Activated CD8-positive, alpha-beta T cell treated with anti-CD3 and anti-CD28 coated beads, Interleukin-2, amount 10 ng/mL, durations not matched to agents 7 days and 5 days (primary cell): ENCODE measurements around the gene KCTD13. TPM values are rescaled to one million over a fixed set of nuclear protein-coding genes. Genes with fewer than 3 reads are reported as not detected.

Experiments used
- ATAC-seq: fragments of 150-1000 bp; cut with Tn5 transposase; one replicate; pipeline ENCODE4 v1.10.0; 2021; ENCODE audit warnings: moderate library complexity
- CTCF ChIA-PET: fragments of 350-600 bp; sonication (Branson Sonifier 250); formaldehyde crosslinking; loops from one replicate; lab custom pipeline; 2021; ENCODE audit warnings: antibody characterized with exemption; lab: Charles Lee
- POLR2A ChIA-PET: fragments of 350-600 bp; sonication (Branson Sonifier 250); formaldehyde crosslinking; loops from one replicate; lab custom pipeline; 2021; ENCODE audit warnings: antibody characterized with exemption; lab: Charles Lee
- DNase-seq: peaks from one replicate; pipeline ENCODE4 v3.0.0-alpha.2; 2020
- H3K27ac Mint-ChIP-seq: one replicate; pipeline ENCODE4 v1.8.0; 2021; ENCODE audit warnings: mild to moderate bottlenecking, mixed read lengths
- H3K27me3 Mint-ChIP-seq: one replicate; pipeline ENCODE4 v1.8.0; 2021; ENCODE audit warnings: low read depth, mixed read lengths
- H3K36me3 Mint-ChIP-seq: one replicate; pipeline ENCODE4 v1.8.0; 2021; ENCODE audit warnings: low read depth, mixed read lengths
- H3K4me1 Mint-ChIP-seq: one replicate; pipeline ENCODE4 v1.8.0; 2021; ENCODE audit warnings: low read depth, mixed read lengths
- H3K4me3 Mint-ChIP-seq: one replicate; pipeline ENCODE4 v1.8.0; 2021; ENCODE audit warnings: mild to moderate bottlenecking, mixed read lengths
- H3K9me3 Mint-ChIP-seq: one replicate; pipeline ENCODE4 v1.8.0; 2022; ENCODE audit warnings: mixed read lengths; ENCODE audit not compliant: insufficient read depth
- total RNA-seq, 2 experiments: library from RNA; stranded (reverse); gene quantifications; one replicate each; pipeline ENCODE4 v1.2.3, GENCODE V29; 2021

Gene KCTD13
- total RNA-seq, 2 experiments from 2014 or later = 33.8 to 35.5 TPM

DNA sequence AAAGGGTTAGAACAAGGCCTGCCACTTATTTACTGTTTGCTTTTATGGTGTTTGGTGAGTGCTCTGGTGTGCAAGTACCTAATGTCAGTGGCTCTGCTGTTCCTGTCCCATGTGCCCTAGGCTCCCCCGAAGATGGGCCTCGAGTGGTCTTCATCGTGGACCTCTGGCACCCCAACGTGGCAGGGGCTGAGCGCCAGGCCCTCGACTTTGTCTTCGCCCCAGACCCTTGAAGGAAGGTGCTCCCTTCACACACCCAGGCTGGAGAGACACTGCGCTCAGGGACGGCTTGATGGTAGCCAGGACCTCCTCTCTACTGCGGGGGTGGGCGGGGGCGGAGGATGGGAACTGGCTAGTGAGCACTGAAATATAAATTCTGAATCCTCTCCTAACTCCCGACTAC, 20.4 kb downstream of the KCTD13 start:
- no peak overlapping the region for H3K27ac Mint-ChIP-seq
- peaks cover 5% of the 10 kb centered on the region for H3K36me3 Mint-ChIP-seq
- peaks cover 4% of the 10 kb centered on the region for H3K27me3 Mint-ChIP-seq
- no peaks in the 10 kb centered on the region for H3K9me3 Mint-ChIP-seq
- POLR2A ChIA-PET = no interaction called here
- H3K4me3 Mint-ChIP-seq = no peak overlapping the region
- CTCF ChIA-PET = no interaction called here
- ATAC-seq = no peak
- no peak for DNase-seq
- peaks cover 6% of the 10 kb centered on the region for H3K4me1 Mint-ChIP-seq

GRCh38 chr16:29904947-29905346, 21.1 kb downstream of the KCTD13 start:
- no peak for DNase-seq
- no peak for ATAC-seq
- CTCF ChIA-PET = no interaction called here
- Mint-ChIP-seq H3K9me3 (no peaks in the 10 kb centered on the region), H3K36me3 (peaks cover 5% of the 10 kb centered on the region), H3K27me3 (peaks cover 8% of the 10 kb centered on the region), H3K4me3 (no peak overlapping the region), H3K27ac (no peak overlapping the region), H3K4me1 (peaks cover 9% of the 10 kb centered on the region)
- POLR2A ChIA-PET = no interaction called here

DNA sequence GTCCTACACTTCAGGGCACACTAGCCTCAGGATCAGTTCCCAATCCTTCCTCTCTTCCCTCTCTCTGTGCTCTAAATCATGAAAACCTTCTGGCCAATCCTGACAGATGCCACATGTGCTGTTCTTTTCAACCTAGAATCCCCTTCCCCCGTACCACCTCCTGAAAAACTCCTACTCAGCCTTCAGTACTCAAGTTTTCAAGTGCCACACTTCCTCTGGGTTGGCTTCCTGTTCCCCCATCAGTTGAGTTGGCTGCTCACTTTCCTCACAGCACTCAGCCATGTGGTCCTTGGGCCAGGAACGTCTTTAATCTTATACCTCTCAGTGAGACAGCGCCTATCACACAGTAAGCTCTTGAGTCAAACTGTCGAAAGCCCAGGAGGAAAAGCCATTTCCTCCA, 22.4 kb downstream of the KCTD13 start:
- Mint-ChIP-seq H3K27me3 (peaks cover 10% of the 10 kb centered on the region), H3K9me3 (no peaks in the 10 kb centered on the region), H3K27ac (no peak overlapping the region), H3K4me1 (peaks cover 12% of the 10 kb centered on the region), H3K36me3 (peaks cover 2% of the 10 kb centered on the region), H3K4me3 (no peak overlapping the region)
- ChIA-PET CTCF (no interaction called here), POLR2A (no interaction called here)
- no peak for ATAC-seq
- DNase-seq = no peak

GRCh38 chr16:29901607-29901945, 24.4 kb downstream of the KCTD13 start:
- no peaks in the 10 kb centered on the region for H3K36me3 Mint-ChIP-seq
- DNase-seq (no peak), ATAC-seq (no peak)
- H3K9me3 Mint-ChIP-seq = no peaks in the 10 kb centered on the region
- ChIA-PET CTCF (interaction anchor here (1.2 to 3.1 kb wide), 2 partner anchors 25 to 201 kb away, joined by 4 to 10 read pairs; partner anchors contain the start of gene KCTD13), POLR2A (no interaction called here)
- peak overlapping the region; percentile 12 for H3K4me3 Mint-ChIP-seq
- peaks cover 12% of the 10 kb centered on the region for H3K4me1 Mint-ChIP-seq
- H3K27ac Mint-ChIP-seq = no peak overlapping the region
- H3K27me3 Mint-ChIP-seq = peaks cover 24% of the 10 kb centered on the region

GRCh38 chr16:29900888-29901606, 25.0 kb downstream of the KCTD13 start:
- Mint-ChIP-seq H3K36me3 (no peaks in the 10 kb centered on the region), H3K4me1 (peaks cover 12% of the 10 kb centered on the region), H3K4me3 (peak overlapping the region; percentile 67), H3K9me3 (no peaks in the 10 kb centered on the region), H3K27me3 (peaks cover 24% of the 10 kb centered on the region), H3K27ac (no peak overlapping the region)
- CTCF ChIA-PET = interaction anchor here (3.1 kb wide), 1 partner anchor 200 kb away, joined by 10 read pairs; no protein-coding TSS in a partner anchor
- ATAC-seq (no peak), DNase-seq (no peak)
- POLR2A ChIA-PET = no interaction called here

DNA sequence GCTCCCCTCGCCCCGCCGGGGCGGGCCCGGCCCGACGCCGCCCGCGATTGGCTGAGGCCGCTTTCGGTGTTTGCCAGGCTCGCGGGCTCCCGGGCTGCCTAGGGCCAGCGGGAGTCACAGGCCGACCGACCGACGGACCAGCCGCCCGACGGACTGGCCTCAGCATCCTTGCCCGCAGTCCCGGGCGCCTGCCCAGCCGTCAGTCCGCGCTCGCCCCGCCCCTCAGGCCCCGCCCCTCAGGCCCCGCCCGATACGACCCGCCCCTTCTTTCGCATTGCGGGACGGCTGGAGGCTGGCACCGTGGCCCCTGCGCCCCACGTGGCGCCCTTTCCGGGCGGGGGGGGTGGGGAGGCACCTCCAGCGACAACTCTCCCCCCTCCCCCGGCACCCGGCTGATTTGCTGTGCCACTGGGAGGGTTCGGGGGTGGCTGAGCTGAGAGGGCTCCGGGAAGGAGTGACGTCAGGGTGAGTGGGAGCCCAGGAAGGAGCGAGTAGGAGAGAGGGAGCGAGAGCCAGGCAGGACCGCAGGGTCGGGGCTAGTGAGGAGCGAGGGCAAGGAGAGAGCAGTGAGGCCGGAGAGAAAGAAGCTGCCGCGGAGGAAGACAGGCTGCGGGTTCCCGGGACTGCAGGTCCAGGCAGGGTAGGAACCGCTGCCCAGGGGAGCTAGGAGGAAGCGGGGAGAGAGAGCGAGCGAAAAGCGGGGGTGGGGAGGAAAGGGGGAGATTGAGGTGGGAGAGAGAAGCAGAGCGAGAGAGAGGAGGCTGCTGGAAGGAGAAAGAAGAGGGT, 25.7 kb downstream of the KCTD13 start, which contains the start of gene ASPHD1:
Gene ASPHD1 (plus strand): TSS at position 387 of the 786 bp plus-strand sequence. CDS start 484 bp downstream, outside the sequence.
- DNase-seq = no peak
- Mint-ChIP-seq H3K4me3 (peak within 1 kb of the TSS; percentile 67), H3K4me1 (peaks cover 12% of the 10 kb centered on the region), H3K9me3 (no peaks in the 10 kb centered on the region), H3K27ac (no peak within 1 kb of the TSS), H3K27me3 (peaks cover 24% of the 10 kb centered on the region), H3K36me3 (no peaks in the 10 kb centered on the region)
- peak; percentile 88 for ATAC-seq
- POLR2A ChIA-PET = interaction anchor here (1.0 kb wide), 1 partner anchor 26 kb away, joined by 7 read pairs; the partner anchor contains the start of gene KCTD13
- CTCF ChIA-PET = interaction anchor here (0.7 to 3.1 kb wide), 4 partner anchors 9 to 199 kb away, joined by 3 to 10 read pairs (median 4); partner anchors contain the start of gene TAOK2

GRCh38 chr16:29899516-29900101, 26.4 kb downstream of the KCTD13 start, which contains the start of gene SEZ6L2:
SEZ6L2 (minus strand) TSS chr16:29899550; CDS start chr16:29899019, 531 bp downstream.
- ChIA-PET CTCF (interaction anchor here (0.7 to 3.1 kb wide), 4 partner anchors 10 to 199 kb away, joined by 3 to 10 read pairs (median 4); partner anchors contain the start of gene TAOK2), POLR2A (interaction anchor here (1.0 kb wide), 1 partner anchor 26 kb away, joined by 7 read pairs; the partner anchor contains the start of gene KCTD13)
- peaks cover 24% of the 10 kb centered on the region for H3K27me3 Mint-ChIP-seq
- H3K9me3 Mint-ChIP-seq = no peaks in the 10 kb centered on the region
- H3K27ac Mint-ChIP-seq = no peak within 1 kb of the TSS
- peaks cover 12% of the 10 kb centered on the region for H3K4me1 Mint-ChIP-seq
- no peaks in the 10 kb centered on the region for H3K36me3 Mint-ChIP-seq
- peak within 1 kb of the TSS; percentile 67 for H3K4me3 Mint-ChIP-seq
- ATAC-seq (no peak), DNase-seq (peak; percentile 79)

- Mint-ChIP-seq H3K4me1 (peaks cover 12% of the 10 kb centered on the region), H3K27me3 (peaks cover 24% of the 10 kb centered on the region), H3K4me3 (no peak overlapping the region), H3K36me3 (no peaks in the 10 kb centered on the region), H3K9me3 (no peaks in the 10 kb centered on the region), H3K27ac (no peak overlapping the region)
- POLR2A ChIA-PET = interaction anchor here (0.6 kb wide), 2 partner anchors 43 to 63 kb away, joined by 3 read pairs; partner anchors contain the start of gene TMEM219
- DNase-seq (no peak), ATAC-seq (no peak)
- CTCF ChIA-PET = interaction anchor here (1.4 to 3.1 kb wide), 2 partner anchors 10 to 198 kb away, joined by 3 to 10 read pairs; no protein-coding TSS in a partner anchor
Measured at GRCh38 chr16:29898804-29899515, 27.1 kb downstream of the KCTD13 start.

GRCh38 chr16:29898135-29898803, 27.8 kb downstream of the KCTD13 start:
- no peak overlapping the region for H3K27ac Mint-ChIP-seq
- H3K4me1 Mint-ChIP-seq = peaks cover 8% of the 10 kb centered on the region
- ATAC-seq = no peak
- CTCF ChIA-PET = no interaction called here
- peak overlapping the region; percentile 10 for H3K4me3 Mint-ChIP-seq
- no peak for DNase-seq
- peaks cover 22% of the 10 kb centered on the region for H3K27me3 Mint-ChIP-seq
- POLR2A ChIA-PET = interaction anchor here (0.6 kb wide), 2 partner anchors 42 to 64 kb away, joined by 3 read pairs; partner anchors contain the start of gene TMEM219
- no peaks in the 10 kb centered on the region for H3K36me3 Mint-ChIP-seq
- H3K9me3 Mint-ChIP-seq = no peaks in the 10 kb centered on the region

DNA sequence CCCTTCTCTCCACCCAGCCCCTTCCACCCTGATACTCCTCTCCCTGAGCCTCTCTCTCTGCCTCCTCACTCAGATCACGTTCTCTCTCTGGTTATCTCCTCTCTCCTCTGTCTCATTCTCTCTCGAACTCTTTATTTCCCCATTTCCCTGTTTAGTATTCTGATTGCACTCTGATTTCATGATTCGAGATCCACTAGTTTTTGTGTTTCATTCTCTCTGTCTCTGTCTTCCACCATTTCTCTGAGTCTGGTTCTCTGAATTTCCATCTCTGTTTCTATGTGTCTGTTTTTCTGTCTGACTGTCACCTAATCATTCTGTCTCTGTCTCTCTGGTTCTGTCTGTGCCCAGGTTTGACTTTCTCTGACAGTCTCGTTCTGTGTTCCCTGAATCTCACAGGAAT, 28.7 kb downstream of the KCTD13 start:
- POLR2A ChIA-PET = interaction anchor here (0.7 kb wide), 1 partner anchor 188 kb away, joined by 3 read pairs; no protein-coding TSS in a partner anchor
- Mint-ChIP-seq H3K27ac (no peak overlapping the region), H3K36me3 (no peaks in the 10 kb centered on the region), H3K4me1 (peaks cover 8% of the 10 kb centered on the region), H3K27me3 (peaks cover 22% of the 10 kb centered on the region), H3K9me3 (no peaks in the 10 kb centered on the region), H3K4me3 (no peak overlapping the region)
- ATAC-seq = no peak
- DNase-seq = no peak
- CTCF ChIA-PET = no interaction called here
